Osteoblast (primary cell): Measurements from ENCODE around the gene SH3D21. TPM values are rescaled to one million over a fixed set of nuclear protein-coding genes. Genes with fewer than 3 reads are reported as not detected.

ENCODE experiments used
- DNase-seq: peaks from one replicate; pipeline ENCODE4 v3.0.0; 2011; ENCODE audit warnings: low spot score, mixed read lengths; ENCODE audit not compliant: insufficient read length; ENCODE audit errors: missing footprints
- H2AFZ ChIP-seq: 2 replicates; pipeline ENCODE4 v1.6.0; 2011; ENCODE audit warnings: mild to moderate bottlenecking, low read length
- H3K27ac ChIP-seq: 2 replicates; pipeline ENCODE4 v1.5.1; 2011; ENCODE audit warnings: mild to moderate bottlenecking, low read depth, low read length, moderate library complexity
- H3K27me3 ChIP-seq: 2 replicates; pipeline ENCODE4 v1.6.0; 2012; ENCODE audit warnings: mild to moderate bottlenecking, control low read depth, inconsistent platforms, low read length, moderate library complexity; ENCODE audit not compliant: insufficient read depth
- H3K36me3 ChIP-seq: 2 replicates; pipeline ENCODE4 v1.5.1; 2011; ENCODE audit warnings: mild to moderate bottlenecking, low read length, control low read depth, moderate library complexity; ENCODE audit not compliant: insufficient read depth
- H3K4me1 ChIP-seq: 2 replicates; pipeline ENCODE4 v1.5.1; 2011; ENCODE audit warnings: mild to moderate bottlenecking, low read length, control low read depth, moderate library complexity; ENCODE audit not compliant: insufficient read depth
- H3K4me2 ChIP-seq: 2 replicates; pipeline ENCODE4 v1.6.0; 2011; ENCODE audit warnings: mild to moderate bottlenecking, low read length; ENCODE audit not compliant: insufficient read depth
- H3K4me3 ChIP-seq: fragments of 200-600 bp; sonication (generic); 3 replicates; pipeline ENCODE4 v1.5.1; 2012; ENCODE audit warnings: mild to moderate bottlenecking, low read length, inconsistent platforms; ENCODE audit not compliant: insufficient read depth
- H3K79me2 ChIP-seq: 2 replicates; pipeline ENCODE4 v1.6.0; 2012; ENCODE audit warnings: mild to moderate bottlenecking, low read length, control low read depth, inconsistent platforms; ENCODE audit not compliant: insufficient read depth
- H3K9me3 ChIP-seq: 2 replicates; pipeline ENCODE4 v1.5.1; 2011; ENCODE audit warnings: low read depth, low read length, control low read depth
- H4K20me1 ChIP-seq: 2 replicates; pipeline ENCODE4 v1.6.0; 2012; ENCODE audit warnings: mild to moderate bottlenecking, low read length, control low read depth; ENCODE audit not compliant: insufficient read depth
- CTCF ChIP-seq: IDR thresholded peaks from 2 replicates; pipeline ENCODE4 v1.5.1; 2011; ENCODE audit warnings: mild to moderate bottlenecking, low read depth, low read length, moderate library complexity; ENCODE audit errors: extremely low read depth
- total RNA-seq: library from RNA; depleted of rRNA; stranded (reverse); fragments of >200 nt; gene quantifications from 2 replicates; pipeline ENCODE4 v1.2.3, GENCODE V29; 2012

SH3D21 gene
- total RNA-seq, 1 donor: 2.2 TPM

- DNase-seq: peak; percentile 39
- Histone ChIP-seq H3K27me3 (no peaks in the 10 kb centered on the region), H3K9me3 (no peaks in the 10 kb centered on the region), H3K27ac (peak overlapping the region; percentile 29), H3K4me1 (peaks cover 7% of the 10 kb centered on the region), H3K4me3 (no peak overlapping the region), H3K36me3 (peaks cover 71% of the 10 kb centered on the region), H4K20me1 (peaks cover 14% of the 10 kb centered on the region), H3K79me2 (peaks cover 83% of the 10 kb centered on the region), H2AFZ (no peak overlapping the region), H3K4me2 (no peak overlapping the region)
- TF ChIP-seq CTCF: no peak
Observed at GRCh38 chr1:36284517-36284916, 21.7 kb upstream of the SH3D21 start.

- H3K79me2 ChIP-seq: peaks cover 81% of the 10 kb centered on the region
- peak; percentile 86 for TF ChIP-seq CTCF
- no peaks in the 10 kb centered on the region for H3K27me3 ChIP-seq
- peaks cover 5% of the 10 kb centered on the region for H4K20me1 ChIP-seq
- H3K4me3 ChIP-seq: no peak overlapping the region
- H2AFZ ChIP-seq: no peak overlapping the region
- peaks cover 7% of the 10 kb centered on the region for H3K4me1 ChIP-seq
- H3K27ac ChIP-seq: peak overlapping the region; percentile 55
- H3K9me3 ChIP-seq: no peaks in the 10 kb centered on the region
- H3K36me3 ChIP-seq: peaks cover 75% of the 10 kb centered on the region
- DNase-seq: peak; percentile 95
- H3K4me2 ChIP-seq: no peak overlapping the region
Observed at GRCh38 chr1:36285443-36286101, 20.6 kb upstream of the SH3D21 start.

- no peaks in the 10 kb centered on the region for H3K9me3 ChIP-seq
- H3K4me1 ChIP-seq: peaks cover 7% of the 10 kb centered on the region
- peaks cover 7% of the 10 kb centered on the region for H4K20me1 ChIP-seq
- no peak overlapping the region for H2AFZ ChIP-seq
- H3K27me3 ChIP-seq: no peaks in the 10 kb centered on the region
- no peak overlapping the region for H3K4me2 ChIP-seq
- DNase-seq: no peak
- H3K79me2 ChIP-seq: peaks cover 82% of the 10 kb centered on the region
- H3K27ac ChIP-seq: no peak overlapping the region
- peaks cover 86% of the 10 kb centered on the region for H3K36me3 ChIP-seq
- no peak for TF ChIP-seq CTCF
- no peak overlapping the region for H3K4me3 ChIP-seq
Observed at GRCh38 chr1:36286802-36287201, 19.4 kb upstream of the SH3D21 start.

GRCh38 chr1:36287595-36287994 is 18.6 kb upstream of the SH3D21 start:
- no peak for TF ChIP-seq CTCF
- Histone ChIP-seq H3K36me3 (peaks cover 87% of the 10 kb centered on the region), H4K20me1 (peaks cover 7% of the 10 kb centered on the region), H3K4me2 (no peak overlapping the region), H3K27ac (peak overlapping the region; percentile 20), H3K27me3 (no peaks in the 10 kb centered on the region), H3K79me2 (peaks cover 79% of the 10 kb centered on the region), H2AFZ (no peak overlapping the region), H3K4me1 (peaks cover 7% of the 10 kb centered on the region), H3K4me3 (no peak overlapping the region), H3K9me3 (no peaks in the 10 kb centered on the region)
- no peak for DNase-seq
